DOHH2 (cell line): Measurements from ENCODE around the gene TMEM221.

Experiments used
- H3F3A ChIP-seq: fragments of 200-600 bp; sonication (generic), shearing (Covaris generic); 2 replicates; pipeline ENCODE4 v1.6.0; 2016; ENCODE audit warnings: antibody characterized with exemption, mild to moderate bottlenecking; ENCODE audit not compliant: control insufficient read depth, insufficient read depth
- H3K27ac ChIP-seq: fragments of 200-600 bp; sonication (generic); 2 replicates; pipeline ENCODE4 v1.5.1; 2014; ENCODE audit warnings: low read depth, mild to moderate bottlenecking, low read length, moderate library complexity
- H3K27me3 ChIP-seq: fragments of 200-600 bp; sonication (generic); 2 replicates; pipeline ENCODE4 v1.6.1; 2014; ENCODE audit warnings: mild to moderate bottlenecking, low read length, mixed read lengths; ENCODE audit not compliant: control insufficient read depth
- H3K36me3 ChIP-seq: fragments of 200-600 bp; sonication (generic); 2 replicates; pipeline ENCODE4 v1.6.1; 2014; ENCODE audit warnings: mild to moderate bottlenecking, low read length, moderate library complexity, mixed read lengths; ENCODE audit not compliant: control insufficient read depth
- H3K4me1 ChIP-seq: fragments of 200-600 bp; sonication (generic); 2 replicates; pipeline ENCODE4 v1.6.1; 2014; ENCODE audit warnings: mild to moderate bottlenecking, low read length, mixed read lengths; ENCODE audit not compliant: control insufficient read depth
- H3K4me2 ChIP-seq: fragments of 200-600 bp; sonication (generic); 2 replicates; pipeline ENCODE4 v1.6.0; 2014; ENCODE audit warnings: mild to moderate bottlenecking, low read length, moderate library complexity
- H3K4me3 ChIP-seq: fragments of 200-600 bp; sonication (generic); 2 replicates; pipeline ENCODE4 v1.5.1; 2014; ENCODE audit warnings: mild to moderate bottlenecking, low read length, mixed read lengths
- H3K79me2 ChIP-seq: fragments of 200-600 bp; sonication (generic); 2 replicates; pipeline ENCODE4 v1.6.1; 2014; ENCODE audit warnings: mild to moderate bottlenecking, low read length, mixed read lengths; ENCODE audit not compliant: control insufficient read depth
- H3K9me2 ChIP-seq: fragments of 200-600 bp; sonication (generic); replicated peaks from 2 replicates; pipeline ENCODE4 v1.6.1; 2014; ENCODE audit warnings: mild to moderate bottlenecking, low read length, mixed read lengths; ENCODE audit not compliant: control insufficient read depth
- H3K9me3 ChIP-seq: fragments of 200-600 bp; sonication (generic); 2 replicates; pipeline ENCODE4 v1.6.1; 2014; ENCODE audit warnings: antibody characterized with exemption, low read length, mixed read lengths; ENCODE audit not compliant: control insufficient read depth, insufficient read depth
- H4K20me1 ChIP-seq: fragments of 200-600 bp; sonication (generic); 2 replicates; pipeline ENCODE4 v1.6.0; 2014; ENCODE audit warnings: low read depth, mild to moderate bottlenecking, antibody characterized with exemption, low read length, moderate library complexity; ENCODE audit not compliant: control insufficient read depth, insufficient read depth
- EZH2phosphoT487 ChIP-seq: fragments of 200-600 bp; sonication (generic); IDR thresholded peaks from 2 replicates; pipeline ENCODE4 v1.6.1; 2017; ENCODE audit warnings: borderline replicate concordance, mild to moderate bottlenecking, antibody characterized with exemption, low read length, moderate library complexity, mixed read lengths
- TF ChIP-seq, protein P1 (sequence below): fragments of 200-600 bp; sonication (generic); IDR thresholded peaks from one replicate; pipeline ENCODE4 v1.5.1; 2014; ENCODE audit warnings: antibody characterized with exemption, mild to moderate bottlenecking, low read depth, low read length; ENCODE audit not compliant: poor library complexity, severe bottlenecking

The TMEM221 gene

GRCh38 chr19:17495639-17496296 is 47.3 kb upstream of the TMEM221 start:
- Histone ChIP-seq H3K9me2 (no peaks in the 10 kb centered on the region), H3K36me3 (no peaks in the 10 kb centered on the region), H3K4me3 (no peak overlapping the region), H3K4me1 (peaks cover 24% of the 10 kb centered on the region), H3K9me3 (no peaks in the 10 kb centered on the region), H3K4me2 (no peak overlapping the region; the same call in 1 of the 2 replicates), H3K79me2 (no peaks in the 10 kb centered on the region), H4K20me1 (no peaks in the 10 kb centered on the region), H3F3A (no peaks in the 10 kb centered on the region; the same call in 1 of the 2 replicates), H3K27ac (no peak overlapping the region), H3K27me3 (no peaks in the 10 kb centered on the region)
- TF ChIP-seq, protein P1, sequence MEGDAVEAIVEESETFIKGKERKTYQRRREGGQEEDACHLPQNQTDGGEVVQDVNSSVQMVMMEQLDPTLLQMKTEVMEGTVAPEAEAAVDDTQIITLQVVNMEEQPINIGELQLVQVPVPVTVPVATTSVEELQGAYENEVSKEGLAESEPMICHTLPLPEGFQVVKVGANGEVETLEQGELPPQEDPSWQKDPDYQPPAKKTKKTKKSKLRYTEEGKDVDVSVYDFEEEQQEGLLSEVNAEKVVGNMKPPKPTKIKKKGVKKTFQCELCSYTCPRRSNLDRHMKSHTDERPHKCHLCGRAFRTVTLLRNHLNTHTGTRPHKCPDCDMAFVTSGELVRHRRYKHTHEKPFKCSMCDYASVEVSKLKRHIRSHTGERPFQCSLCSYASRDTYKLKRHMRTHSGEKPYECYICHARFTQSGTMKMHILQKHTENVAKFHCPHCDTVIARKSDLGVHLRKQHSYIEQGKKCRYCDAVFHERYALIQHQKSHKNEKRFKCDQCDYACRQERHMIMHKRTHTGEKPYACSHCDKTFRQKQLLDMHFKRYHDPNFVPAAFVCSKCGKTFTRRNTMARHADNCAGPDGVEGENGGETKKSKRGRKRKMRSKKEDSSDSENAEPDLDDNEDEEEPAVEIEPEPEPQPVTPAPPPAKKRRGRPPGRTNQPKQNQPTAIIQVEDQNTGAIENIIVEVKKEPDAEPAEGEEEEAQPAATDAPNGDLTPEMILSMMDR: no peak
- no peak for TF ChIP-seq EZH2phosphoT487

- H3K79me2 ChIP-seq: no peaks in the 10 kb centered on the region
- H4K20me1 ChIP-seq: no peaks in the 10 kb centered on the region
- H3K4me1 ChIP-seq: peaks cover 27% of the 10 kb centered on the region
- no peak overlapping the region for H3K4me3 ChIP-seq
- H3K9me3 ChIP-seq: no peaks in the 10 kb centered on the region
- no peaks in the 10 kb centered on the region for H3K9me2 ChIP-seq
- TF ChIP-seq EZH2phosphoT487: no peak
- TF ChIP-seq, protein P1: no peak
- H3K36me3 ChIP-seq: no peaks in the 10 kb centered on the region
- no peaks in the 10 kb centered on the region; the same call in 1 of the 2 replicates for H3F3A ChIP-seq
- H3K27me3 ChIP-seq: no peaks in the 10 kb centered on the region
- H3K27ac ChIP-seq: no peak overlapping the region
- no peak overlapping the region for H3K4me2 ChIP-seq
These were observed 42.8 kb upstream of the TMEM221 start for GRCh38 chr19:17491287-17491686.

GRCh38 chr19:17490411-17490810 is 41.9 kb upstream of the TMEM221 start:
- Histone ChIP-seq H3K36me3 (no peaks in the 10 kb centered on the region), H3K9me3 (no peaks in the 10 kb centered on the region), H3K27ac (no peak overlapping the region), H3K27me3 (no peaks in the 10 kb centered on the region), H3K79me2 (no peaks in the 10 kb centered on the region), H3K4me1 (peaks cover 22% of the 10 kb centered on the region), H4K20me1 (no peaks in the 10 kb centered on the region), H3F3A (no peaks in the 10 kb centered on the region; the same call in 1 of the 2 replicates), H3K9me2 (no peaks in the 10 kb centered on the region), H3K4me2 (no peak overlapping the region), H3K4me3 (no peak overlapping the region)
- TF ChIP-seq, protein P1: no peak
- TF ChIP-seq EZH2phosphoT487: no peak
